ENCODE measurements around the gene MRPL2. TPM values are rescaled to one million over a fixed set of nuclear protein-coding genes. Genes with fewer than 3 reads are reported as not detected.

The MRPL2 gene
- total and polyA plus RNA-seq, 4 donors: 19.6 to 73.9 (median 44.7) TPM

GRCh38 chr6:43092635-43093034 lies 33.4 kb upstream of the MRPL2 start:
- Histone ChIP-seq H3K4me1 (ENCODE audit: control insufficient read depth in 4 of 4, insufficient read depth in 4 of 4, low read length in 3 of 4) (peaks cover 0 to 7% (median 3%) of the 10 kb centered on the region in 4 donors), H3K27me3 (ENCODE audit: control insufficient read depth in 4 of 4, insufficient read depth in 4 of 4, low read length in 3 of 4) (no peaks in the 10 kb centered on the region), H3K36me3 (ENCODE audit: control insufficient read depth in 4 of 4, insufficient read depth in 3 of 4, low read depth in 1 of 4, low read length in 3 of 4) (no peaks in the 10 kb centered on the region), H3K9ac (ENCODE audit: low read depth in 1 of 2, low read length in 2 of 2) (no peak overlapping the region), H3K9me3 (ENCODE audit: control insufficient read depth in 4 of 4, low read length in 3 of 4) (no peaks in the 10 kb centered on the region), H3K4me3 (ENCODE audit: low read depth in 1 of 3, low read length in 3 of 3) (no peak overlapping the region), H3K27ac (ENCODE audit: low read depth in 1 of 2, low read length in 2 of 2) (no peak overlapping the region)
- no peak for DNase-seq (ENCODE audit: low spot score)
- no peak for TF ChIP-seq FOXA1 (IDR thresholded peaks at IDR 0.05)
- TF ChIP-seq ZBTB33 (IDR thresholded peaks at IDR 0.05): no peak
- no peak for TF ChIP-seq JUND (IDR thresholded peaks at IDR 0.05)
- TF ChIP-seq RXRA (IDR thresholded peaks at IDR 0.05): no peak
- no peak for TF ChIP-seq HNF4A (conservative IDR thresholded peaks at IDR 0.05)
- no peak for TF ChIP-seq ATF3 (IDR thresholded peaks at IDR 0.05)
- no peak for TF ChIP-seq REST (IDR thresholded peaks at IDR 0.05)
- TF ChIP-seq MAX (IDR thresholded peaks at IDR 0.05): no peak
- TF ChIP-seq RAD21 (IDR thresholded peaks at IDR 0.05): no peak
- TF ChIP-seq NR2F2 (IDR thresholded peaks at IDR 0.05): no peak

- H3K9ac ChIP-seq (ENCODE audit: low read depth in 1 of 2, low read length in 2 of 2): no peak overlapping the region
- H3K4me3 ChIP-seq (ENCODE audit: low read depth in 1 of 3, low read length in 3 of 3): no peak overlapping the region
- no peak overlapping the region for H3K27ac ChIP-seq (ENCODE audit: low read depth in 1 of 2, low read length in 2 of 2)
- H3K36me3 ChIP-seq (ENCODE audit: control insufficient read depth in 4 of 4, insufficient read depth in 3 of 4, low read depth in 1 of 4, low read length in 3 of 4): no peaks in the 10 kb centered on the region
- DNase-seq (ENCODE audit: low spot score): no peak
- 88% methylated on average over 10 of the region's 10 CpGs for WGBS
- no peaks in the 10 kb centered on the region for H3K27me3 ChIP-seq (ENCODE audit: control insufficient read depth in 4 of 4, insufficient read depth in 4 of 4, low read length in 3 of 4)
- TF ChIP-seq EGR1 (IDR thresholded peaks at IDR 0.05; ENCODE audit: low read depth in 2 of 2) (no peak), GABPA (IDR thresholded peaks at IDR 0.05 in 1 of 2, conservative IDR thresholded peaks at IDR 0.05 in 1 of 2) (no peak), TAF1 (conservative IDR thresholded peaks at IDR 0.05) (no peak), HNF4G (IDR thresholded peaks at IDR 0.05) (no peak), CTCF (IDR thresholded peaks at IDR 0.05; ENCODE audit: low read depth, low read length, missing input control) (no peak), HNF4A (conservative IDR thresholded peaks at IDR 0.05) (no peak), ATF3 (IDR thresholded peaks at IDR 0.05) (no peak), MAX (IDR thresholded peaks at IDR 0.05) (no peak), JUND (IDR thresholded peaks at IDR 0.05) (no peak), RXRA (IDR thresholded peaks at IDR 0.05) (no peak)
- peaks cover 0 to 7% (median 3%) of the 10 kb centered on the region in 4 donors for H3K4me1 ChIP-seq (ENCODE audit: control insufficient read depth in 4 of 4, insufficient read depth in 4 of 4, low read length in 3 of 4)
- no peaks in the 10 kb centered on the region for H3K9me3 ChIP-seq (ENCODE audit: control insufficient read depth in 4 of 4, low read length in 3 of 4)
Measured at GRCh38 chr6:43091436-43091991, 32.3 kb upstream of the MRPL2 start.

Measured in liver (tissue), 9 donors.